ENCODE data around the gene SENP1. TPM values are rescaled to one million over a fixed set of nuclear protein-coding genes. Genes with fewer than 3 reads are reported as not detected.

The SENP1 gene
- total and polyA plus RNA-seq, 2 experiments from 2014 or later = 8.6 to 27.7 TPM

- TF ChIP-seq, protein P1, sequence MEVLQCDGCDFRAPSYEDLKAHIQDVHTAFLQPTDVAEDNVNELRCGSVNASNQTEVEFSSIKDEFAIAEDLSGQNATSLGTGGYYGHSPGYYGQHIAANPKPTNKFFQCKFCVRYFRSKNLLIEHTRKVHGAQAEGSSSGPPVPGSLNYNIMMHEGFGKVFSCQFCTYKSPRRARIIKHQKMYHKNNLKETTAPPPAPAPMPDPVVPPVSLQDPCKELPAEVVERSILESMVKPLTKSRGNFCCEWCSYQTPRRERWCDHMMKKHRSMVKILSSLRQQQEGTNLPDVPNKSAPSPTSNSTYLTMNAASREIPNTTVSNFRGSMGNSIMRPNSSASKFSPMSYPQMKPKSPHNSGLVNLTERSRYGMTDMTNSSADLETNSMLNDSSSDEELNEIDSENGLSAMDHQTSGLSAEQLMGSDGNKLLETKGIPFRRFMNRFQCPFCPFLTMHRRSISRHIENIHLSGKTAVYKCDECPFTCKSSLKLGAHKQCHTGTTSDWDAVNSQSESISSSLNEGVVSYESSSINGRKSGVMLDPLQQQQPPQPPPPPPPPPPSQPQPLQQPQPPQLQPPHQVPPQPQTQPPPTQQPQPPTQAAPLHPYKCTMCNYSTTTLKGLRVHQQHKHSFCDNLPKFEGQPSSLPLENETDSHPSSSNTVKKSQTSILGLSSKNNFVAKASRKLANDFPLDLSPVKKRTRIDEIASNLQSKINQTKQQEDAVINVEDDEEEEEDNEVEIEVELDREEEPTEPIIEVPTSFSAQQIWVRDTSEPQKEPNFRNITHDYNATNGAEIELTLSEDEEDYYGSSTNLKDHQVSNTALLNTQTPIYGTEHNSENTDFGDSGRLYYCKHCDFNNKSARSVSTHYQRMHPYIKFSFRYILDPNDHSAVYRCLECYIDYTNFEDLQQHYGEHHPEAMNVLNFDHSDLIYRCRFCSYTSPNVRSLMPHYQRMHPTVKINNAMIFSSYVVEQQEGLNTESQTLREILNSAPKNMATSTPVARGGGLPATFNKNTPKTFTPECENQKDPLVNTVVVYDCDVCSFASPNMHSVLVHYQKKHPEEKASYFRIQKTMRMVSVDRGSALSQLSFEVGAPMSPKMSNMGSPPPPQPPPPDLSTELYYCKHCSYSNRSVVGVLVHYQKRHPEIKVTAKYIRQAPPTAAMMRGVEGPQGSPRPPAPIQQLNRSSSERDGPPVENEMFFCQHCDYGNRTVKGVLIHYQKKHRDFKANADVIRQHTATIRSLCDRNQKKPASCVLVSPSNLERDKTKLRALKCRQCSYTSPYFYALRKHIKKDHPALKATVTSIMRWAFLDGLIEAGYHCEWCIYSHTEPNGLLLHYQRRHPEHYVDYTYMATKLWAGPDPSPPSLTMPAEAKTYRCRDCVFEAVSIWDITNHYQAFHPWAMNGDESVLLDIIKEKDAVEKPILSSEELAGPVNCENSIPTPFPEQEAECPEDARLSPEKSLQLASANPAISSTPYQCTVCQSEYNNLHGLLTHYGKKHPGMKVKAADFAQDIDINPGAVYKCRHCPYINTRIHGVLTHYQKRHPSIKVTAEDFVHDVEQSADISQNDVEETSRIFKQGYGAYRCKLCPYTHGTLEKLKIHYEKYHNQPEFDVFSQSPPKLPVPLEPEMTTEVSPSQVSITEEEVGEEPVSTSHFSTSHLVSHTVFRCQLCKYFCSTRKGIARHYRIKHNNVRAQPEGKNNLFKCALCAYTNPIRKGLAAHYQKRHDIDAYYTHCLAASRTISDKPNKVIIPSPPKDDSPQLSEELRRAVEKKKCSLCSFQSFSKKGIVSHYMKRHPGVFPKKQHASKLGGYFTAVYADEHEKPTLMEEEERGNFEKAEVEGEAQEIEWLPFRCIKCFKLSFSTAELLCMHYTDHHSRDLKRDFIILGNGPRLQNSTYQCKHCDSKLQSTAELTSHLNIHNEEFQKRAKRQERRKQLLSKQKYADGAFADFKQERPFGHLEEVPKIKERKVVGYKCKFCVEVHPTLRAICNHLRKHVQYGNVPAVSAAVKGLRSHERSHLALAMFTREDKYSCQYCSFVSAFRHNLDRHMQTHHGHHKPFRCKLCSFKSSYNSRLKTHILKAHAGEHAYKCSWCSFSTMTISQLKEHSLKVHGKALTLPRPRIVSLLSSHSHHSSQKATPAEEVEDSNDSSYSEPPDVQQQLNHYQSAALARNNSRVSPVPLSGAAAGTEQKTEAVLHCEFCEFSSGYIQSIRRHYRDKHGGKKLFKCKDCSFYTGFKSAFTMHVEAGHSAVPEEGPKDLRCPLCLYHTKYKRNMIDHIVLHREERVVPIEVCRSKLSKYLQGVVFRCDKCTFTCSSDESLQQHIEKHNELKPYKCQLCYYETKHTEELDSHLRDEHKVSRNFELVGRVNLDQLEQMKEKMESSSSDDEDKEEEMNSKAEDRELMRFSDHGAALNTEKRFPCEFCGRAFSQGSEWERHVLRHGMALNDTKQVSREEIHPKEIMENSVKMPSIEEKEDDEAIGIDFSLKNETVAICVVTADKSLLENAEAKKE (CRISPR knock-in tag; IDR thresholded peaks at IDR 0.05) = no peak
- TF ChIP-seq EZH2phosphoT487 (IDR thresholded peaks at IDR 0.05; ENCODE audit: unreplicated experiment) (no peak), ZNF114 (CRISPR knock-in tag; IDR thresholded peaks at IDR 0.05) (no peak), ZNF331 (CRISPR knock-in tag; IDR thresholded peaks at IDR 0.05; ENCODE audit: low read depth) (no peak), NANOG (IDR thresholded peaks at IDR 0.05; ENCODE audit: borderline replicate concordance) (no peak)
- TF ChIP-seq, protein P2, sequence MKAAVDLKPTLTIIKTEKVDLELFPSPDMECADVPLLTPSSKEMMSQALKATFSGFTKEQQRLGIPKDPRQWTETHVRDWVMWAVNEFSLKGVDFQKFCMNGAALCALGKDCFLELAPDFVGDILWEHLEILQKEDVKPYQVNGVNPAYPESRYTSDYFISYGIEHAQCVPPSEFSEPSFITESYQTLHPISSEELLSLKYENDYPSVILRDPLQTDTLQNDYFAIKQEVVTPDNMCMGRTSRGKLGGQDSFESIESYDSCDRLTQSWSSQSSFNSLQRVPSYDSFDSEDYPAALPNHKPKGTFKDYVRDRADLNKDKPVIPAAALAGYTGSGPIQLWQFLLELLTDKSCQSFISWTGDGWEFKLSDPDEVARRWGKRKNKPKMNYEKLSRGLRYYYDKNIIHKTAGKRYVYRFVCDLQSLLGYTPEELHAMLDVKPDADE (IDR thresholded peaks at IDR 0.05) = no peak
Observed at GRCh38 chr12:48025281-48025680, 80.6 kb downstream of the SENP1 start (continued).

- no peaks in the 10 kb centered on the region for H3K9me2 ChIP-seq (ENCODE audit: insufficient read depth)
- DNase-seq (ENCODE audit: low spot score) (no peak), ATAC-seq (no peak)
- TF ChIP-seq EZH2phosphoT487 (IDR thresholded peaks at IDR 0.05; ENCODE audit: unreplicated experiment) (no peak), REST (IDR thresholded peaks at IDR 0.05; ENCODE audit: unreplicated experiment) (no peak), POLR2AphosphoS5 (IDR thresholded peaks at IDR 0.05; ENCODE audit: low read depth) (no peak), JUNB (IDR thresholded peaks at IDR 0.05; ENCODE audit: unreplicated experiment) (no peak), ZNF331 (CRISPR knock-in tag; IDR thresholded peaks at IDR 0.05; ENCODE audit: low read depth) (no peak)
- peaks cover 22% of the 10 kb centered on the region for H4K20me1 ChIP-seq (replicated peaks; ENCODE audit: insufficient read depth)
- H3K27ac Mint-ChIP-seq = no peak overlapping the region
- peaks cover 33% of the 10 kb centered on the region for H3K4me1 Mint-ChIP-seq
- no peak overlapping the region for H3K4me2 ChIP-seq
- H3K36me3 Mint-ChIP-seq (ENCODE audit: low read depth) = no peaks in the 10 kb centered on the region; the same call in 2 of the 3 replicates
- peaks cover 100% of the 10 kb centered on the region for H3K27me3 Mint-ChIP-seq (ENCODE audit: insufficient read depth, low read depth, poor library complexity)
- no peak overlapping the region for H3K4me3 Mint-ChIP-seq
- H3K27ac ChIP-seq (ENCODE audit: low read depth) = no peak overlapping the region
- no peaks in the 10 kb centered on the region for H3K79me2 ChIP-seq (replicated peaks; ENCODE audit: insufficient read depth)
- no peaks in the 10 kb centered on the region for H3K9me3 Mint-ChIP-seq
- H3K4me3 ChIP-seq = no peak overlapping the region
- peaks cover 100% of the 10 kb centered on the region for H3K27me3 ChIP-seq (ENCODE audit: insufficient read depth)
- H3K4me1 ChIP-seq (ENCODE audit: insufficient read depth) = peaks cover 20% of the 10 kb centered on the region
- H3F3A ChIP-seq (replicated peaks; ENCODE audit: low read depth) = no peaks in the 10 kb centered on the region
- H3K36me3 ChIP-seq (ENCODE audit: insufficient read depth) = no peaks in the 10 kb centered on the region
- no peak overlapping the region for H2AFZ ChIP-seq
Observed at GRCh38 chr12:48024735-48025134, 81.1 kb downstream of the SENP1 start.
